ENCODE measurements around the gene EDIL3.

EDIL3 gene

DNA sequence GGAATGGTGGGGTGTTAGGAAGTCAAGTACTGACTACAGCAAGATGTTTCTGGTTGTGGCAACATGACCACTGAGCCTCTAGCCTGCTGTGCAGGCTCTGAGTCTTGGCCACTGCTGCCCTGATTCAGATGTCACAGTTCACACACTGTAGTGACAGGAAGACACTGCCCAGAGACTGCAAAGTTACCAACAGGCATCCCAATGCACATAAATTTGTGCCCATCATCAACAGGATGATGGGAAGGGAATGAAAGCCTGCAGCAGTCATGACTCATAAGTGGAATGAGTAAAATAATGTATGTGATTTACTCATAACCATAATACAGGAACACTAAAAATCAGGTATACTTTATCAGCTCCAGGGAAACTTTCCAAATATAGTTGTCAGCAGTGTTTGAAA lies 412.4 kb downstream of the EDIL3 start:
- no peak overlapping the region for H3K4me3 ChIP-seq (ENCODE audit: low read length)
- no peak overlapping the region for H2AFZ ChIP-seq (ENCODE audit: low read length)
- H4K20me1 ChIP-seq (ENCODE audit: insufficient read depth, low read length): no peaks in the 10 kb centered on the region
- no peaks in the 10 kb centered on the region for H3K27me3 ChIP-seq (replicated peaks; ENCODE audit: insufficient read depth, low read length)
- no peak for DNase-seq
- no peak overlapping the region for H3K9ac ChIP-seq (ENCODE audit: low read length)
- H3K9me2 ChIP-seq (replicated peaks; ENCODE audit: insufficient read depth, low read length): no peaks in the 10 kb centered on the region
- H3K4me1 ChIP-seq (ENCODE audit: low read length): no peaks in the 10 kb centered on the region
- no peak overlapping the region for H3K4me2 ChIP-seq (ENCODE audit: low read depth, low read length)
- H3K79me2 ChIP-seq (ENCODE audit: low read length): no peaks in the 10 kb centered on the region
- H3K27ac ChIP-seq (ENCODE audit: low read length): no peak overlapping the region
- no peaks in the 10 kb centered on the region for H3F3A ChIP-seq (ENCODE audit: insufficient read depth, low read length)
- H3K36me3 ChIP-seq (replicated peaks; ENCODE audit: insufficient read depth, low read length): no peaks in the 10 kb centered on the region
- no peaks in the 10 kb centered on the region for H3K9me3 ChIP-seq (replicated peaks; ENCODE audit: insufficient read depth, low read length)
- TF ChIP-seq EZH2phosphoT487 (IDR thresholded peaks at IDR 0.05; ENCODE audit: low read length): no peak
- TF ChIP-seq, protein P1, sequence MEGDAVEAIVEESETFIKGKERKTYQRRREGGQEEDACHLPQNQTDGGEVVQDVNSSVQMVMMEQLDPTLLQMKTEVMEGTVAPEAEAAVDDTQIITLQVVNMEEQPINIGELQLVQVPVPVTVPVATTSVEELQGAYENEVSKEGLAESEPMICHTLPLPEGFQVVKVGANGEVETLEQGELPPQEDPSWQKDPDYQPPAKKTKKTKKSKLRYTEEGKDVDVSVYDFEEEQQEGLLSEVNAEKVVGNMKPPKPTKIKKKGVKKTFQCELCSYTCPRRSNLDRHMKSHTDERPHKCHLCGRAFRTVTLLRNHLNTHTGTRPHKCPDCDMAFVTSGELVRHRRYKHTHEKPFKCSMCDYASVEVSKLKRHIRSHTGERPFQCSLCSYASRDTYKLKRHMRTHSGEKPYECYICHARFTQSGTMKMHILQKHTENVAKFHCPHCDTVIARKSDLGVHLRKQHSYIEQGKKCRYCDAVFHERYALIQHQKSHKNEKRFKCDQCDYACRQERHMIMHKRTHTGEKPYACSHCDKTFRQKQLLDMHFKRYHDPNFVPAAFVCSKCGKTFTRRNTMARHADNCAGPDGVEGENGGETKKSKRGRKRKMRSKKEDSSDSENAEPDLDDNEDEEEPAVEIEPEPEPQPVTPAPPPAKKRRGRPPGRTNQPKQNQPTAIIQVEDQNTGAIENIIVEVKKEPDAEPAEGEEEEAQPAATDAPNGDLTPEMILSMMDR (IDR thresholded peaks at IDR 0.05; ENCODE audit: low read length): no peak
- no peak for TF ChIP-seq EZH2 (optimal IDR thresholded peaks at IDR 0.05; ENCODE audit: low read depth, low read length)

DNA sequence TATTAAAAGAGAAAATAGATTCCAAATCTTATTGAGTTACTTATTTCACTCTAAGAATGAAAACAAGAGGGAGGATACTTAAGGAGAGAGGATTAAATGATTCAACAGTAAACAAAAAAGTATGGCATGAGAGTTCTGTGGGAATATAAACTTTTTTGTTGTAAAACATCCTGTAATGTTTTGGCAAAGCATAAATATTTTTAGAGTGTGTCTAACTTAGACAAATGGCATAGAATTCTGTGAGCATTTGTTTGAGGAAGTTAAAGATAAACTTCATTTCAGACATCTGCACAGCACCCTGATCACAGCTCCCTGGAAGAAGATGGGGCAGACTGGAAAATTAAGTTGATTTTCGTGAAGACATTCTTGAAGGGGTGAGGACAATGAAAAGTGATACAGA lies 417.3 kb downstream of the EDIL3 start:
- Histone ChIP-seq H2AFZ (ENCODE audit: low read length) (no peak overlapping the region), H3K9me3 (replicated peaks; ENCODE audit: insufficient read depth, low read length) (no peaks in the 10 kb centered on the region), H3K9me2 (replicated peaks; ENCODE audit: insufficient read depth, low read length) (no peaks in the 10 kb centered on the region), H3K36me3 (replicated peaks; ENCODE audit: insufficient read depth, low read length) (no peaks in the 10 kb centered on the region), H3K4me3 (ENCODE audit: low read length) (no peak overlapping the region), H3K4me1 (ENCODE audit: low read length) (no peaks in the 10 kb centered on the region), H4K20me1 (ENCODE audit: insufficient read depth, low read length) (no peaks in the 10 kb centered on the region), H3K9ac (ENCODE audit: low read length) (no peak overlapping the region), H3K79me2 (ENCODE audit: low read length) (no peaks in the 10 kb centered on the region), H3K4me2 (ENCODE audit: low read depth, low read length) (no peak overlapping the region), H3F3A (ENCODE audit: insufficient read depth, low read length) (no peaks in the 10 kb centered on the region), H3K27ac (ENCODE audit: low read length) (no peak overlapping the region), H3K27me3 (replicated peaks; ENCODE audit: insufficient read depth, low read length) (no peaks in the 10 kb centered on the region)
- DNase-seq: no peak
- TF ChIP-seq, protein P1 (IDR thresholded peaks at IDR 0.05; ENCODE audit: low read length): no peak
- TF ChIP-seq EZH2 (optimal IDR thresholded peaks at IDR 0.05; ENCODE audit: low read depth, low read length) (no peak), EZH2phosphoT487 (IDR thresholded peaks at IDR 0.05; ENCODE audit: low read length) (no peak)

DNA sequence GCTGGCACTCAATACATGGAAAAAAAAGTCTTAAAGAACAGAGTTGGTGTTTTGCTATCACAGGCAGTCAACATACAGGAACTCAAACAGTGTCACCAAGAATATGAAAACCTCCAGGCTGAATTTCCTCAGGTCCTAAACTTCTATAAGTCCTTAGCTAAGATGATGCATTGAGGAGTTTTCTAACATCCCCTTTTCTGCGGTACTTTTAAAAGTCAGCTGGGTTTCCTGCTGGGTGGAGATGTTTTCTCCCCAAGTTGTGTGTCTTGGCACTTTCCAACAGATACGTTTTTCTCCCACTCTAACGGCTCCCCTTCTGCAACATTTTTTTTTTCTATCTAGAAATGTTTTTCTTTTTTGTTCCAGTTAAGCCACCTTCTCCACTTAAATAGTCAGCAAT lies 419.2 kb downstream of the EDIL3 start:
- H3K27ac ChIP-seq (ENCODE audit: low read length): no peak overlapping the region
- no peaks in the 10 kb centered on the region for H4K20me1 ChIP-seq (ENCODE audit: insufficient read depth, low read length)
- H3F3A ChIP-seq (ENCODE audit: insufficient read depth, low read length): no peaks in the 10 kb centered on the region
- no peak for DNase-seq
- no peaks in the 10 kb centered on the region for H3K27me3 ChIP-seq (replicated peaks; ENCODE audit: insufficient read depth, low read length)
- no peak overlapping the region for H3K4me3 ChIP-seq (ENCODE audit: low read length)
- H3K79me2 ChIP-seq (ENCODE audit: low read length): no peaks in the 10 kb centered on the region
- H3K4me1 ChIP-seq (ENCODE audit: low read length): no peaks in the 10 kb centered on the region
- no peaks in the 10 kb centered on the region for H3K9me2 ChIP-seq (replicated peaks; ENCODE audit: insufficient read depth, low read length)
- H3K9ac ChIP-seq (ENCODE audit: low read length): no peak overlapping the region
- no peak overlapping the region for H2AFZ ChIP-seq (ENCODE audit: low read length)
- no peaks in the 10 kb centered on the region for H3K36me3 ChIP-seq (replicated peaks; ENCODE audit: insufficient read depth, low read length)
- TF ChIP-seq EZH2 (optimal IDR thresholded peaks at IDR 0.05; ENCODE audit: low read depth, low read length) (no peak), EZH2phosphoT487 (IDR thresholded peaks at IDR 0.05; ENCODE audit: low read length) (no peak)
- TF ChIP-seq, protein P1 (IDR thresholded peaks at IDR 0.05; ENCODE audit: low read length): no peak
- no peaks in the 10 kb centered on the region for H3K9me3 ChIP-seq (replicated peaks; ENCODE audit: insufficient read depth, low read length)
- no peak overlapping the region for H3K4me2 ChIP-seq (ENCODE audit: low read depth, low read length)
